SK-N-SH (cell line): ENCODE data around the gene SPINT2. TPM values are rescaled to one million over a fixed set of nuclear protein-coding genes. Genes with fewer than 3 reads are reported as not detected.

Experiments
- CTCF ChIA-PET: fragments of 300-600, 350-600 bp; formaldehyde crosslinking; extraction: SDS; loops from one replicate; lab custom pipeline; 2021; lab: Yijun Ruan, JAX
- POLR2A ChIA-PET: fragments of 350-600 bp; sonication (Branson Sonifier 250); formaldehyde crosslinking; extraction: SDS; loops from one replicate; lab custom pipeline; 2020; ENCODE audit warnings: antibody characterized with exemption, inconsistent platforms; lab: Yijun Ruan, JAX
- DNase-seq: peaks from one replicate; pipeline ENCODE4 v3.0.0; 2012
- H2AFZ ChIP-seq: fragments of 200-600 bp; sonication (generic); 2 replicates; pipeline ENCODE4 v1.8.1; 2016; ENCODE audit warnings: antibody characterized with exemption, mild to moderate bottlenecking, low read depth
- H3F3A ChIP-seq: fragments of 200-600 bp; sonication (generic); replicated peaks from 2 replicates; pipeline ENCODE3; 2016; ENCODE audit warnings: antibody characterized with exemption, mild to moderate bottlenecking; ENCODE audit not compliant: insufficient read depth
- H3K27ac ChIP-seq, 2 experiments: fragments of 200-500 bp in 1 of 2; fragments of 200-600 bp in 1 of 2; sonication (Bioruptor generic) in 1 of 2; sonication (generic), shearing (Covaris generic) in 1 of 2; 2 replicates each; pipeline versions ENCODE4 v1.5.1 to v1.6.1; 2014 to 2016; ENCODE audit warnings: low read depth in 2 of 2, inconsistent platforms in 1 of 2, low read length in 1 of 2, mild to moderate bottlenecking in 1 of 2, mixed read lengths in 1 of 2
- H3K27me3 ChIP-seq: fragments of 200-600 bp; sonication (generic), shearing (Covaris generic); 2 replicates; pipeline ENCODE4 v1.6.1; 2016; ENCODE audit warnings: mixed run types; ENCODE audit not compliant: insufficient read depth
- H3K36me3 ChIP-seq, 2 experiments: fragments of 200-500 bp in 1 of 2; fragments of 200-600 bp in 1 of 2; sonication (Bioruptor generic) in 1 of 2; sonication (generic) in 1 of 2; replicated peaks in 1 of 2; 2 replicates each; pipeline versions ENCODE3 to v1.5.1; 2014 to 2016; ENCODE audit warnings: low read length in 1 of 2, mild to moderate bottlenecking in 1 of 2; ENCODE audit not compliant: insufficient read depth in 2 of 2, control insufficient read depth in 1 of 2
- H3K4me1 ChIP-seq, 2 experiments: fragments of 200-500 bp in 1 of 2; fragments of 200-600 bp in 1 of 2; sonication (Bioruptor generic) in 1 of 2; sonication (generic), shearing (Covaris generic) in 1 of 2; 2 replicates each; pipeline versions ENCODE4 v1.5.1 to v1.6.1; 2014 to 2016; ENCODE audit warnings: low read depth in 1 of 2, low read length in 1 of 2, mixed run types in 1 of 2; ENCODE audit not compliant: insufficient read depth in 2 of 2, control insufficient read depth in 1 of 2
- H3K4me2 ChIP-seq: fragments of 200-600 bp; sonication (generic), shearing (Covaris generic); 2 replicates; pipeline ENCODE4 v1.6.1; 2017; ENCODE audit warnings: mixed run types
- H3K4me3 ChIP-seq, 2 experiments: fragments of 200-500 bp in 1 of 2; fragments of 200-600 bp in 1 of 2; sonication (Bioruptor generic) in 1 of 2; sonication (generic), shearing (Covaris generic) in 1 of 2; 2 replicates each; pipeline versions ENCODE4 v1.5.1 to v1.8.1; 2014 to 2016; ENCODE audit warnings: low read depth in 2 of 2, inconsistent platforms in 1 of 2, low read length in 1 of 2, mild to moderate bottlenecking in 1 of 2, mixed read lengths in 1 of 2, moderate library complexity in 1 of 2
- H3K79me2 ChIP-seq: fragments of 200-600 bp; sonication (generic); 2 replicates; pipeline ENCODE4 v1.8.1; 2017; ENCODE audit warnings: mild to moderate bottlenecking; ENCODE audit not compliant: insufficient read depth
- H3K9ac ChIP-seq: fragments of 200-600 bp; sonication (generic); 2 replicates; pipeline ENCODE4 v1.6.1; 2017; ENCODE audit warnings: mixed run types
- H3K9me2 ChIP-seq: fragments of 200-600 bp; sonication (generic); 2 replicates; pipeline ENCODE4 v1.6.1; 2017; ENCODE audit warnings: mixed run types
- H3K9me3 ChIP-seq: fragments of 200-600 bp; sonication (generic); 2 replicates; pipeline ENCODE4 v1.6.1; 2017; ENCODE audit warnings: mixed run types, mild to moderate bottlenecking, moderate library complexity
- H4K20me1 ChIP-seq: fragments of 200-600 bp; sonication (generic); 2 replicates; pipeline ENCODE4 v1.6.1; 2017; ENCODE audit warnings: mild to moderate bottlenecking, mixed run types; ENCODE audit not compliant: insufficient read depth
- CTCF ChIP-seq: fragments of 200-600 bp; sonication (generic); IDR thresholded peaks from 2 replicates; pipeline ENCODE4 v1.6.1; 2017; ENCODE audit warnings: antibody characterized with exemption, mild to moderate bottlenecking, moderate library complexity
- EP300 ChIP-seq, 2 experiments: IDR thresholded peaks; 2 replicates each; pipeline versions ENCODE4 v1.4.0 to v1.6.1; 2012; ENCODE audit warnings: borderline replicate concordance in 1 of 2, low read depth in 1 of 2, low read length in 1 of 2
- EZH2phosphoT487 ChIP-seq: fragments of 200-600 bp; sonication (generic); IDR thresholded peaks from 2 replicates; pipeline ENCODE4 v1.6.1; 2017; ENCODE audit warnings: low read depth, mixed run types, mild to moderate bottlenecking, antibody characterized with exemption, moderate library complexity, borderline replicate concordance
- FOSL2 ChIP-seq: IDR thresholded peaks from 2 replicates; pipeline ENCODE4 v1.4.0; 2012; ENCODE audit warnings: low read depth, mild to moderate bottlenecking, moderate library complexity, borderline replicate concordance
- FOXJ3 ChIP-seq: sonication (generic); formaldehyde crosslinking; IDR thresholded peaks from 2 replicates; pipeline ENCODE4 v1.5.1; 2020; ENCODE audit warnings: mild to moderate bottlenecking, missing genetic modification reagents
- GABPA ChIP-seq: IDR thresholded peaks from 2 replicates; pipeline ENCODE4 v1.4.0; 2012; ENCODE audit warnings: low read depth, mild to moderate bottlenecking
- GATA2 ChIP-seq: sonication (generic); formaldehyde crosslinking; IDR thresholded peaks from 2 replicates; pipeline ENCODE4 v1.5.0; 2020; ENCODE audit warnings: mild to moderate bottlenecking, missing genetic modification reagents
- MXI1 ChIP-seq: IDR thresholded peaks from 2 replicates; pipeline ENCODE4 v1.6.1; 2012; ENCODE audit warnings: mild to moderate bottlenecking, low read depth, low read length, improper control_type of control experiment
- NFIC ChIP-seq: IDR thresholded peaks from 2 replicates; pipeline ENCODE4 v1.4.0; 2012; ENCODE audit warnings: borderline replicate concordance
- NRF1 ChIP-seq: IDR thresholded peaks from 2 replicates; pipeline ENCODE4 v1.6.1; 2012; ENCODE audit warnings: low read depth, mild to moderate bottlenecking, low read length
- POLR2AphosphoS5 ChIP-seq: IDR thresholded peaks from 2 replicates; pipeline ENCODE4 v1.6.1; 2012; ENCODE audit warnings: low read depth, low read length
- RAD21 ChIP-seq: IDR thresholded peaks from 2 replicates; pipeline ENCODE4 v1.6.1; 2012; ENCODE audit warnings: mild to moderate bottlenecking, low read length
- RCOR1 ChIP-seq: fragments of 150-350 bp; IDR thresholded peaks from 2 replicates; pipeline ENCODE4 v1.6.1; 2017; ENCODE audit warnings: antibody characterized with exemption, low read length
- RFX5 ChIP-seq: IDR thresholded peaks from 2 replicates; pipeline ENCODE4 v1.6.1; 2012; ENCODE audit warnings: mild to moderate bottlenecking, improper control_type of control experiment, low read length
- RXRA ChIP-seq: IDR thresholded peaks from 2 replicates; pipeline ENCODE4 v1.4.0; 2012; ENCODE audit warnings: low read depth, mild to moderate bottlenecking, borderline replicate concordance
- SMC3 ChIP-seq: IDR thresholded peaks from 2 replicates; pipeline ENCODE4 v1.6.1; 2012; ENCODE audit warnings: low read depth, low read length, improper control_type of control experiment
- TAF1 ChIP-seq: IDR thresholded peaks from 2 replicates; pipeline ENCODE4 v1.6.1; 2012; ENCODE audit warnings: low read depth, mild to moderate bottlenecking, low read length, moderate library complexity, borderline replicate concordance
- USF2 ChIP-seq: fragments of 150-350 bp; IDR thresholded peaks from 2 replicates; pipeline ENCODE4 v1.6.1; 2017; ENCODE audit warnings: antibody characterized with exemption, low read length, low read depth, borderline replicate concordance
- WGBS: methylation state at CpG from one replicate; pipeline ENCODE4 v1.1.6; 2017; ENCODE audit warnings: low lambda C conversion rate; 5-methylcytosine and 5-hydroxymethylcytosine counted together
- polyA plus RNA-seq, 3 experiments: library from polyadenylated mRNA; depleted of rRNA; stranded (reverse); fragments of >200 nt; gene quantifications; 2 replicates each; pipeline ENCODE4 v1.2.3, GENCODE V29; 2012
- TF ChIP-seq, protein P1 (sequence below): IDR thresholded peaks from 2 replicates; pipeline ENCODE4 v1.4.0; 2012; ENCODE audit warnings: low read depth, borderline replicate concordance
- TF ChIP-seq, protein P2 (sequence below): IDR thresholded peaks from 2 replicates; pipeline ENCODE4 v1.6.1; 2012; ENCODE audit warnings: mild to moderate bottlenecking, low read depth, low read length, moderate library complexity

The SPINT2 gene
- polyA plus RNA-seq, 1 of the 3 experiments (the other 2 are of a cell fraction), result 1.0 TPM

DNA sequence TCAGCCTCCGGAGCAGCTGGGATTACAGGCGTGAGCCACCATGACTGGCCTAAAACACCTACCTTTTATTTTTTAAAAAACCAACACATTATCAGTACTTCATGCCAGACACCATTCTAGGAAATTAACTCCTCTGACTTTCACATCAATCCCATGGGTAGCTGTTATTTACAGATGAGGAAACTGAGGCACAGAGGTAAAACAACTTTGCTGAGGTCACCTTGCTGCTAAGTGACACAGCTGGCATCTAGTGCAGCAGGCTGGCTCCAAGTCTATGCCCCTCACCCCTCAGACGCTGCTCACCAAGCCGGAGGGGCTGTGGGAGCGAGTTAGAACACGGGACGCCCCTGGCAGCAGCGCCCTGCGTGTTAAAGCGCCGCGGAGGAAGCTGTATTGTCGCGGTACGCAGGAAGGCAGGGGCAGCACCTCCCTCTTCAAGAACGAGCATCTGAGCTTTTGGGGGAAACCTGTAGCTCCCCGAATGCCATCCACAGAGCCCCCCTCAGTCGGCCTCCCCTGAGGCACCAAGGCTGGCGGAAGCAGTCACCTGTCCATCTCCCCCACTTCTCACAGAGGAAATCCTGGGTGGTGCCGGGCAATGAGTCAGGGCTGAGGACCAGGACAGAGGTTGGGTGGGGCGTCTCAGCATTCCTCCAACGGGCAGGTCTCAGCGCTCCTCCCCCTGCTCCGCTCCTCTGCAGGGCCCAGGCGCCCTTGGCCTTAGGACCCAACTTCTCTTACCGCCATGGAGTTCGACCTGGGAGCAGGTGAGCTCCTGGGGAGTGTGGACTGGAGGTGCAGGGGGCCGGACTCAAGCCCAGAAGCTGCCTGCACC lies 39.4 kb downstream of the SPINT2 start, which contains the start of gene C19orf33:
Gene C19orf33 (plus strand): TSS at position 735 of the 835 bp plus-strand sequence. CDS start 11 bp downstream, at position 746.
- TF ChIP-seq SMC3 (no peak), RCOR1 (no peak), RXRA (no peak), RFX5 (no peak), CTCF (no peak), NFIC (no peak), POLR2AphosphoS5 (no peak), MXI1 (no peak), GABPA (no peak), FOSL2 (no peak), FOXJ3 (CRISPR knock-in tag) (no peak), NRF1 (no peak), GATA2 (CRISPR knock-in tag) (no peak)
- TF ChIP-seq, protein P1, sequence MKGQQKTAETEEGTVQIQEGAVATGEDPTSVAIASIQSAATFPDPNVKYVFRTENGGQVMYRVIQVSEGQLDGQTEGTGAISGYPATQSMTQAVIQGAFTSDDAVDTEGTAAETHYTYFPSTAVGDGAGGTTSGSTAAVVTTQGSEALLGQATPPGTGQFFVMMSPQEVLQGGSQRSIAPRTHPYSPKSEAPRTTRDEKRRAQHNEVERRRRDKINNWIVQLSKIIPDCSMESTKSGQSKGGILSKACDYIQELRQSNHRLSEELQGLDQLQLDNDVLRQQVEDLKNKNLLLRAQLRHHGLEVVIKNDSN, result no peak
- TF ChIP-seq, all 33 proteins: peak for 0
- H3K79me2 ChIP-seq, result no peaks in the 10 kb centered on the region
- no peak within 1 kb of the TSS for H2AFZ ChIP-seq
- WGBS, result 68% methylated on average over 19 of the region's 28 CpGs
- no peaks in the 10 kb centered on the region for H3K27me3 ChIP-seq
- no peaks in the 10 kb centered on the region for H3K9me3 ChIP-seq
- H3K4me3 ChIP-seq, result no peak within 1 kb of the TSS
- H3K27ac ChIP-seq, result no peak within 1 kb of the TSS
- no peak within 1 kb of the TSS for H3K4me2 ChIP-seq
- no peak within 1 kb of the TSS for H3K9ac ChIP-seq
- H3K36me3 ChIP-seq, result peaks cover 0 to 6% of the 10 kb centered on the region in 2 experiments
- no peak for DNase-seq
- ChIA-PET POLR2A (no interaction called here), CTCF (interaction anchor here (1.0 to 1.1 kb wide), 2 partner anchors 59 to 401 kb away, joined by 4 to 5 read pairs; no protein-coding TSS in a partner anchor)
- H3K9me2 ChIP-seq, result no peaks in the 10 kb centered on the region
- H4K20me1 ChIP-seq, result no peaks in the 10 kb centered on the region
- H3F3A ChIP-seq, result peaks cover 22% of the 10 kb centered on the region
- no peaks in the 10 kb centered on the region; a peak in 1 of 4 replicates for H3K4me1 ChIP-seq

DNA sequence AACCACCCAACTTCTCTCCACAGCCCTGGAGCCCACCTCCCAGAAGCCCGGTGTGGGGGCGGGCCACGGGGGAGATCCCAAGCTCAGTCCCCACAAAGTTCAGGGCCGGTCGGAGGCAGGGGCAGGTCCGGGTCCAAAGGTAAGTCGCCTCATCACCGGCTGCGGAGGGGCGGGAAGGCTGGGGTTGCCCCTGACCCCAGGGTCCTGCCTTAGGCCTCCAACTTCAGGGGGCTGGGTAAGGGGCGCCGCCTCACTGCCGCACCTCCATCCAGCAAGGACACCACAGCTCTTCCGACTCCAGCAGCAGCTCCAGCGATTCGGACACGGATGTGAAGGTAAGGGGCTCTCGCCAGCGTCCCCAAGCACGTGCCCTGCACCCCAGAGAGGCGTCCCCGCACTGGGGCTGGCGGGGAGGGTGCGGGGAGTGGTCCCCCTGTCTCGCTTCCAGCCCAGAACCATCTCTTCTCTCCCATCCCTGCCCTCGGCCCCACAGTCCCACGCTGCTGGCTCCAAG lies 40.0 kb downstream of the SPINT2 start:
- Histone ChIP-seq H3K27ac (no peak overlapping the region), H3K4me2 (no peak overlapping the region), H3K9me3 (no peaks in the 10 kb centered on the region), H3K4me3 (no peak overlapping the region), H3K36me3 (peaks cover 0 to 6% of the 10 kb centered on the region in 2 experiments), H3K4me1 (no peaks in the 10 kb centered on the region; a peak in 1 of 4 replicates), H3K9me2 (no peaks in the 10 kb centered on the region), H3K27me3 (no peaks in the 10 kb centered on the region), H3K9ac (no peak overlapping the region), H3K79me2 (no peaks in the 10 kb centered on the region), H4K20me1 (no peaks in the 10 kb centered on the region), H3F3A (peaks cover 18% of the 10 kb centered on the region), H2AFZ (no peak overlapping the region)
- WGBS, result 74% methylated on average over 12 of the region's 27 CpGs
- DNase-seq, result no peak
- CTCF ChIA-PET, result interaction anchor here (0.6 to 1.1 kb wide), 3 partner anchors 18 to 402 kb away, joined by 3 to 5 read pairs (median 4); no protein-coding TSS in a partner anchor
- POLR2A ChIA-PET, result no interaction called here
- TF ChIP-seq FOSL2 (no peak), EZH2phosphoT487 (no peak), MXI1 (no peak), TAF1 (no peak), RAD21 (no peak), RXRA (no peak), USF2 (no peak), EP300 (IDR thresholded peaks at IDR 0.05; ENCODE audit: borderline replicate concordance in 1 of 2, low read depth in 1 of 2, low read length in 1 of 2) (no peak)
- TF ChIP-seq, protein P2, sequence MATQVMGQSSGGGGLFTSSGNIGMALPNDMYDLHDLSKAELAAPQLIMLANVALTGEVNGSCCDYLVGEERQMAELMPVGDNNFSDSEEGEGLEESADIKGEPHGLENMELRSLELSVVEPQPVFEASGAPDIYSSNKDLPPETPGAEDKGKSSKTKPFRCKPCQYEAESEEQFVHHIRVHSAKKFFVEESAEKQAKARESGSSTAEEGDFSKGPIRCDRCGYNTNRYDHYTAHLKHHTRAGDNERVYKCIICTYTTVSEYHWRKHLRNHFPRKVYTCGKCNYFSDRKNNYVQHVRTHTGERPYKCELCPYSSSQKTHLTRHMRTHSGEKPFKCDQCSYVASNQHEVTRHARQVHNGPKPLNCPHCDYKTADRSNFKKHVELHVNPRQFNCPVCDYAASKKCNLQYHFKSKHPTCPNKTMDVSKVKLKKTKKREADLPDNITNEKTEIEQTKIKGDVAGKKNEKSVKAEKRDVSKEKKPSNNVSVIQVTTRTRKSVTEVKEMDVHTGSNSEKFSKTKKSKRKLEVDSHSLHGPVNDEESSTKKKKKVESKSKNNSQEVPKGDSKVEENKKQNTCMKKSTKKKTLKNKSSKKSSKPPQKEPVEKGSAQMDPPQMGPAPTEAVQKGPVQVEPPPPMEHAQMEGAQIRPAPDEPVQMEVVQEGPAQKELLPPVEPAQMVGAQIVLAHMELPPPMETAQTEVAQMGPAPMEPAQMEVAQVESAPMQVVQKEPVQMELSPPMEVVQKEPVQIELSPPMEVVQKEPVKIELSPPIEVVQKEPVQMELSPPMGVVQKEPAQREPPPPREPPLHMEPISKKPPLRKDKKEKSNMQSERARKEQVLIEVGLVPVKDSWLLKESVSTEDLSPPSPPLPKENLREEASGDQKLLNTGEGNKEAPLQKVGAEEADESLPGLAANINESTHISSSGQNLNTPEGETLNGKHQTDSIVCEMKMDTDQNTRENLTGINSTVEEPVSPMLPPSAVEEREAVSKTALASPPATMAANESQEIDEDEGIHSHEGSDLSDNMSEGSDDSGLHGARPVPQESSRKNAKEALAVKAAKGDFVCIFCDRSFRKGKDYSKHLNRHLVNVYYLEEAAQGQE, result no peak
